ENCODE measurements around the gene PPP1R1B.

DNA sequence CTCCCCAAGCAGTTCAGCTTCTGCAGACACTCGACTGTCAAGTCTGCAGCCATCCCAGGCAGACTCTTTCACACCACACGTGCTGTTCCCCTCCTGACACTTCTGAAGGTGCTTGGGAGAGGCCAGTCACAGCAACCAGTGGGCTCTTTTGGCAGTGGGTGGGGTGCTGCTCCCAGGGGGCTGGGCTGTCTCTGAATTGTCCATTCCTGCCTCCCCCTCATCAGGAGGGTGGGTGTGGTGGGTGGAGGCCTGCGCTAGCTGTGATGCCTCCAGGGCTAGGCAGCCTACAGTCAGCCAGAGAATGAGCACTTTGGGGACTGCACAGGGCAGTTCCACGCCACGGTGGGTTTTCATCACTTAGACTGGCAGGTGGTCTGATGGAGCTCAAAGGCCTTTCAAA lies 20.5 kb downstream of the PPP1R1B start:
- TF ChIP-seq, protein P1, sequence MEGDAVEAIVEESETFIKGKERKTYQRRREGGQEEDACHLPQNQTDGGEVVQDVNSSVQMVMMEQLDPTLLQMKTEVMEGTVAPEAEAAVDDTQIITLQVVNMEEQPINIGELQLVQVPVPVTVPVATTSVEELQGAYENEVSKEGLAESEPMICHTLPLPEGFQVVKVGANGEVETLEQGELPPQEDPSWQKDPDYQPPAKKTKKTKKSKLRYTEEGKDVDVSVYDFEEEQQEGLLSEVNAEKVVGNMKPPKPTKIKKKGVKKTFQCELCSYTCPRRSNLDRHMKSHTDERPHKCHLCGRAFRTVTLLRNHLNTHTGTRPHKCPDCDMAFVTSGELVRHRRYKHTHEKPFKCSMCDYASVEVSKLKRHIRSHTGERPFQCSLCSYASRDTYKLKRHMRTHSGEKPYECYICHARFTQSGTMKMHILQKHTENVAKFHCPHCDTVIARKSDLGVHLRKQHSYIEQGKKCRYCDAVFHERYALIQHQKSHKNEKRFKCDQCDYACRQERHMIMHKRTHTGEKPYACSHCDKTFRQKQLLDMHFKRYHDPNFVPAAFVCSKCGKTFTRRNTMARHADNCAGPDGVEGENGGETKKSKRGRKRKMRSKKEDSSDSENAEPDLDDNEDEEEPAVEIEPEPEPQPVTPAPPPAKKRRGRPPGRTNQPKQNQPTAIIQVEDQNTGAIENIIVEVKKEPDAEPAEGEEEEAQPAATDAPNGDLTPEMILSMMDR (IDR thresholded peaks at IDR 0.05): no peak
- TF ChIP-seq POLR2A (IDR thresholded peaks at IDR 0.05): no peak
